Measurements from ENCODE around the gene RIN1.

The RIN1 gene

GRCh38 chr11:66315498-66315885, 20.7 kb downstream of the RIN1 start:
- Histone ChIP-seq H3K4me2 (ENCODE audit: low read length) (no peak overlapping the region), H3K27me3 (ENCODE audit: control insufficient read depth, insufficient read depth, low read length) (no peaks in the 10 kb centered on the region), H3K4me1 (peaks cover 2% of the 10 kb centered on the region), H3K36me3 (ENCODE audit: control insufficient read depth, insufficient read depth, low read length) (no peaks in the 10 kb centered on the region), H2AFZ (no peak overlapping the region), H3K27ac (no peak overlapping the region), H3K9me3 (ENCODE audit: control insufficient read depth, low read length) (no peaks in the 10 kb centered on the region), H3K9ac (no peak overlapping the region), H3K79me2 (no peaks in the 10 kb centered on the region), H3K4me3 (ENCODE audit: low read depth, low read length) (no peak overlapping the region)
- no peak for TF ChIP-seq CTCF (IDR thresholded peaks at IDR 0.05)

GRCh38 chr11:66314561-66315497, 21.4 kb downstream of the RIN1 start:
- Histone ChIP-seq H3K27me3 (ENCODE audit: control insufficient read depth, insufficient read depth, low read length) (no peaks in the 10 kb centered on the region), H3K4me2 (ENCODE audit: low read length) (no peak overlapping the region), H3K9ac (no peak overlapping the region), H3K9me3 (ENCODE audit: control insufficient read depth, low read length) (no peaks in the 10 kb centered on the region), H3K27ac (no peak overlapping the region), H2AFZ (no peak overlapping the region), H3K4me3 (ENCODE audit: low read depth, low read length) (no peak overlapping the region), H3K36me3 (ENCODE audit: control insufficient read depth, insufficient read depth, low read length) (no peaks in the 10 kb centered on the region), H3K79me2 (no peaks in the 10 kb centered on the region), H3K4me1 (peaks cover 2% of the 10 kb centered on the region)
- no peak for TF ChIP-seq CTCF (IDR thresholded peaks at IDR 0.05)

GRCh38 chr11:66314186-66314501, 22.1 kb downstream of the RIN1 start:
- no peaks in the 10 kb centered on the region for H3K36me3 ChIP-seq (ENCODE audit: control insufficient read depth, insufficient read depth, low read length)
- H2AFZ ChIP-seq: no peak overlapping the region
- H3K27me3 ChIP-seq (ENCODE audit: control insufficient read depth, insufficient read depth, low read length): no peaks in the 10 kb centered on the region
- H3K27ac ChIP-seq: no peak overlapping the region
- H3K9ac ChIP-seq: no peak overlapping the region
- no peaks in the 10 kb centered on the region for H3K79me2 ChIP-seq
- peaks cover 2% of the 10 kb centered on the region for H3K4me1 ChIP-seq
- TF ChIP-seq CTCF (IDR thresholded peaks at IDR 0.05): no peak
- no peak overlapping the region for H3K4me3 ChIP-seq (ENCODE audit: low read depth, low read length)
- no peaks in the 10 kb centered on the region for H3K9me3 ChIP-seq (ENCODE audit: control insufficient read depth, low read length)
- no peak overlapping the region for H3K4me2 ChIP-seq (ENCODE audit: low read length)

- peaks cover 2% of the 10 kb centered on the region for H3K4me1 ChIP-seq
- TF ChIP-seq CTCF (IDR thresholded peaks at IDR 0.05): no peak
These were observed 22.7 kb downstream of the RIN1 start for GRCh38 chr11:66313321-66314185.

More at GRCh38 chr11:66313321-66314185, 22.7 kb downstream of the RIN1 start:
- no peaks in the 10 kb centered on the region for H3K27me3 ChIP-seq (ENCODE audit: control insufficient read depth, insufficient read depth, low read length)
- H3K36me3 ChIP-seq (ENCODE audit: control insufficient read depth, insufficient read depth, low read length): no peaks in the 10 kb centered on the region
- no peaks in the 10 kb centered on the region for H3K79me2 ChIP-seq
- peak overlapping the region; percentile 45 for H3K4me3 ChIP-seq (ENCODE audit: low read depth, low read length)
- H3K9ac ChIP-seq: no peak overlapping the region
- peak overlapping the region; percentile 69 for H3K27ac ChIP-seq
- H3K9me3 ChIP-seq (ENCODE audit: control insufficient read depth, low read length): no peaks in the 10 kb centered on the region
- peak overlapping the region; percentile 67 for H3K4me2 ChIP-seq (ENCODE audit: low read length)
- peak overlapping the region; percentile 75 for H2AFZ ChIP-seq

All from parathyroid adenoma (tissue), 2 donors.